K562 (cell line): ENCODE data around the gene HCRTR1. TPM values are rescaled to one million over a fixed set of nuclear protein-coding genes. Genes with fewer than 3 reads are reported as not detected.
A peak's percentile ranks its signal among the peaks of the same experiment; 100 is the strongest.

ENCODE experiments used
- ATAC-seq: fragments of 200-7000 bp; cut with Tn5 transposase; 3 replicates; pipeline ENCODE4 v1.9.1; 2020; ENCODE audit warnings: moderate library complexity
- BruUV-seq: library from RNA; stranded (reverse); fragments of 400-500 nt; replicated peaks from 2 replicates; lab custom pipeline; 2021; lab: Mats Ljungman, UMichigan
- CTCF ChIA-PET: fragments of 300-600 bp; formaldehyde crosslinking; extraction: SDS; loops from one replicate; lab custom pipeline; 2021; ENCODE audit warnings: low intra/inter-chr PET ratio; lab: Yijun Ruan, JAX
- POLR2A ChIA-PET: fragments of 300-600, 350-650 bp; sonication (Branson Sonifier 250); formaldehyde crosslinking; extraction: SDS; loops from one replicate; lab custom pipeline; 2021; ENCODE audit warnings: antibody characterized with exemption, inconsistent platforms; lab: Yijun Ruan, JAX
- DNase-seq, 4 experiments: peaks; one replicate each; pipeline versions ENCODE4 v3.0.0 to v3.0.0-alpha.2; 2011 to 2018; ENCODE audit warnings: low spot score in 3 of 4, mixed read lengths in 3 of 4; ENCODE audit errors: extremely low read depth in 1 of 4
- FAIRE-seq: peaks from 2 replicates; lab custom pipeline; 2011; peaks lifted over from hg19 to GRCh38; lab: Jason Lieb, UNC
- H2AFZ ChIP-seq: 2 replicates; pipeline ENCODE4 v1.6.0; 2011; ENCODE audit warnings: low read depth, low read length, control low read depth, inconsistent platforms
- H3K27ac ChIP-seq: fragments of 200-600 bp; 3 replicates; pipeline ENCODE4 v1.8.0; 2011; ENCODE audit warnings: low read depth, mild to moderate bottlenecking, control low read depth, inconsistent platforms, low read length, moderate library complexity, mixed read lengths; ENCODE audit errors: extremely low read depth
- H3K27me3 ChIP-seq, 2 experiments: fragments of 300-600 bp in 1 of 2; 2 replicates in 1 of 2; 3 replicates in 1 of 2; pipeline versions ENCODE4 v1.6.0 to v1.8.0; 2011; ENCODE audit warnings: inconsistent platforms in 2 of 2, low read length in 2 of 2, mild to moderate bottlenecking in 1 of 2, mixed read lengths in 1 of 2, moderate library complexity in 1 of 2; ENCODE audit not compliant: control insufficient read depth in 2 of 2, insufficient read depth in 2 of 2
- H3K36me3 ChIP-seq: fragments of 300-600 bp; 3 replicates; pipeline ENCODE4 v1.8.0; 2011; ENCODE audit warnings: mild to moderate bottlenecking, low read length, inconsistent platforms; ENCODE audit not compliant: control insufficient read depth, insufficient read depth
- H3K4me1 ChIP-seq, 2 experiments: fragments of 200-600 bp in 1 of 2; replicated peaks in 1 of 2; 2 replicates in 1 of 2; 3 replicates in 1 of 2; pipeline versions ENCODE4 v1.5.1 to v1.8.0; 2011; ENCODE audit warnings: inconsistent platforms in 2 of 2, low read length in 2 of 2, mild to moderate bottlenecking in 1 of 2, mixed read lengths in 1 of 2, moderate library complexity in 1 of 2; ENCODE audit not compliant: control insufficient read depth in 2 of 2, insufficient read depth in 2 of 2
- H3K4me2 ChIP-seq: 2 replicates; pipeline ENCODE4 v1.6.1; 2011; ENCODE audit warnings: low read length, control low read depth, inconsistent platforms, mixed read lengths; ENCODE audit not compliant: insufficient read depth
- H3K4me3 ChIP-seq: fragments of 200-600 bp; sonication (generic), shearing (Covaris generic); 2 replicates; pipeline ENCODE4 v1.5.1; 2016; ENCODE audit warnings: control low read depth, inconsistent platforms
- H3K79me2 ChIP-seq: fragments of 200-600 bp; 3 replicates; pipeline ENCODE4 v1.8.0; 2011; ENCODE audit warnings: low read length, inconsistent platforms; ENCODE audit not compliant: control insufficient read depth, insufficient read depth
- H3K9ac ChIP-seq, 2 experiments: 2 replicates each; pipeline versions ENCODE4 v1.6.0 to v1.6.1; 2011; ENCODE audit warnings: low read depth in 2 of 2, low read length in 2 of 2, control low read depth in 1 of 2, inconsistent platforms in 1 of 2, mild to moderate bottlenecking in 1 of 2, mixed read lengths in 1 of 2; ENCODE audit not compliant: insufficient read depth in 1 of 2
- H3K9me1 ChIP-seq: one replicate; pipeline ENCODE4 v1.6.0; 2011; ENCODE audit warnings: inconsistent platforms, mild to moderate bottlenecking, low read length, moderate library complexity; ENCODE audit not compliant: control insufficient read depth, insufficient read depth
- H3K9me3 ChIP-seq: replicated peaks from 2 replicates; pipeline ENCODE4 v1.5.1; 2011; ENCODE audit warnings: low read depth, low read length, inconsistent platforms; ENCODE audit not compliant: control insufficient read depth, insufficient read depth
- H4K20me1 ChIP-seq: replicated peaks from 2 replicates; pipeline ENCODE4 v1.6.1; 2011; ENCODE audit warnings: low read length, inconsistent platforms, mixed read lengths; ENCODE audit not compliant: control insufficient read depth, insufficient read depth
- CEBPB ChIP-seq: fragments of 450-650 bp; IDR thresholded peaks from 2 replicates; pipeline ENCODE4 v1.6.1; 2016; ENCODE audit warnings: missing genetic modification characterization, missing compliant biosample characterization
- CEBPG ChIP-seq, 3 experiments: fragments of 200-800 bp in 1 of 3; sonication (Bioruptor generic) in 1 of 3; sonication (generic) in 1 of 3; formaldehyde crosslinking in 1 of 3; IDR thresholded peaks in 2 of 3; conservative IDR thresholded peaks in 1 of 3; 2 replicates each; pipeline versions ENCODE4 v1.6.1 to v1.8.0; 2016 to 2022; ENCODE audit warnings: missing compliant biosample characterization in 2 of 3, missing genetic modification characterization in 2 of 3, mild to moderate bottlenecking in 1 of 3, missing genetic modification reagents in 1 of 3
- FOSL1 ChIP-seq: fragments of 200-800 bp; sonication (Bioruptor generic); conservative IDR thresholded peaks from 2 replicates; pipeline ENCODE4 v1.6.1; 2016; ENCODE audit warnings: missing genetic modification characterization, missing compliant biosample characterization
- SP1 ChIP-seq: sonication (generic); formaldehyde crosslinking; IDR thresholded peaks from 2 replicates; pipeline ENCODE4 v1.8.1; 2022; ENCODE audit warnings: mild to moderate bottlenecking, missing genetic modification reagents
- TAF9B ChIP-seq: fragments of 450-650 bp; IDR thresholded peaks from 2 replicates; pipeline ENCODE4 v1.6.1; 2018; ENCODE audit warnings: mild to moderate bottlenecking; ENCODE audit not compliant: partially characterized antibody
- WGBS: fragments of 100-300 bp; shearing (Covaris generic); methylation state at CpG from one replicate; pipeline ENCODE4 v1.1.6; 2016; ENCODE audit warnings: low coverage, mixed read lengths; ENCODE audit not compliant: insufficient coverage; ENCODE audit errors: missing lambda C conversion rate; 5-methylcytosine and 5-hydroxymethylcytosine counted together
- in situ Hi-C: fragments of 300-500 bp; cut with MboI; formaldehyde crosslinking; loops from 4 replicates; pipeline ENCODE4 v1.15.0; 2018; ENCODE audit warnings: inconsistent platforms, mixed read lengths
- intact Hi-C: fragments of 100-400 bp; cut with micrococcal nuclease; formaldehyde crosslinking; loops from 2 replicates; pipeline ENCODE4 v1.14.2; 2022
- polyA plus RNA-seq, 8 experiments: library from polyadenylated mRNA; depleted of rRNA in 4 of 8; stranded (reverse) in 5 of 8; unstranded in 3 of 8; fragments of >200 nt; fragmentation: Nextera tagmentation in 2 of 8; fragmentation: Illumina TruSeq in 1 of 8; extraction: Ambion mirVana in 2 of 8; extraction: Trizol in 1 of 8; gene quantifications; 2 replicates each; pipeline versions ENCODE4 v1.2.1 to v1.2.3, GENCODE V29; 2011 to 2014; ENCODE audit warnings: inconsistent platforms in 1 of 8, missing spikeins in 1 of 8
- total RNA-seq, 7 experiments: library from RNA; depleted of rRNA in 6 of 7; stranded (reverse); fragments of >200 nt in 6 of 7; fragmentation: Illumina TruSeq in 2 of 7; extraction: Trizol in 2 of 7; gene quantifications; 2 replicates each; pipeline versions ENCODE4 v1.2.1 to v1.2.3, GENCODE V29; 2011 to 2021; ENCODE audit warnings: low replicate concordance in 1 of 7
- TF ChIP-seq, protein P1 (sequence below): fragments of 450-650 bp; conservative IDR thresholded peaks from 2 replicates; pipeline ENCODE4 v1.6.1; 2016; ENCODE audit warnings: missing genetic modification characterization, low read depth, mild to moderate bottlenecking, missing compliant biosample characterization, moderate library complexity

Gene HCRTR1
- total and polyA plus RNA-seq, 9 of the 15 experiments (the other 6 are each of a cell fraction or from before 2014, with no cell fraction given): not detected

DNA sequence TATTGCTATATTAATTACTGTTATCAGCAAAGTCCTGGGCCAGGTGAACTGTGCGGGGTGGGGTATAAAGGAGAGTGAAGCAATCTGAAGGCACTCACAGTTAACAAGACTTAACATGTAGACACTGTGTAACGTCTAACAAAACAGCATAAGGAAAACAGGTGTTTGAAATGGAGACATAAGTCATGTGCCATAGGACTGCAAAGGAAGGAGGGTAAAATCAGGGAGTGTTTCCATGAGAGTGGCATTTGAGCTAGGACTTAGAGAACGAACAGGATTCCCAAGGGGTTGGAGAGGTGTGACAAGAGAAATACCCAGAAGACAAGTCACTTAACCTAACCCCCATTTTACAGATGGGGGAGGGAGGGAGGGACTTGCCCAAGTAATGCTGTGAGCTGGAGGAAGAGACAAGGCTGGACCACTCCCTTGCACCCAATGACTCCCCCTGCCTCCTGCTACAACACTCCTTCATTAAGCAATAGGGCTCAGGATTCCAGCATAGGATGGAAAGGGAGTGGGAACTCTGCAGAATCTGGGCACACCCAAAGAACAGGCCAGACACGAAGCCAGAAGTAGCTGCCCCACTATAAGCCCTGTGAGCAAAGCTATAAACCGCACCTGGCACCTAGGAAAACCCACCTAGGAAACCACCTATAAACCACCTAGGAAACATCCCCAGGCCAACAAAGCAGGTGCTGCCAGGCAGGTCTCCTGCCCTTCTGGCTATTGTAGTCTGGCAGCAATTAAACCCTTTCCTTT is 20.6 kb downstream of the HCRTR1 start (continued):
- TF ChIP-seq, protein P1, sequence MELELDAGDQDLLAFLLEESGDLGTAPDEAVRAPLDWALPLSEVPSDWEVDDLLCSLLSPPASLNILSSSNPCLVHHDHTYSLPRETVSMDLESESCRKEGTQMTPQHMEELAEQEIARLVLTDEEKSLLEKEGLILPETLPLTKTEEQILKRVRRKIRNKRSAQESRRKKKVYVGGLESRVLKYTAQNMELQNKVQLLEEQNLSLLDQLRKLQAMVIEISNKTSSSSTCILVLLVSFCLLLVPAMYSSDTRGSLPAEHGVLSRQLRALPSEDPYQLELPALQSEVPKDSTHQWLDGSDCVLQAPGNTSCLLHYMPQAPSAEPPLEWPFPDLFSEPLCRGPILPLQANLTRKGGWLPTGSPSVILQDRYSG (tag): no peak
- TF ChIP-seq SP1 (CRISPR knock-in tag): no peak

DNA sequence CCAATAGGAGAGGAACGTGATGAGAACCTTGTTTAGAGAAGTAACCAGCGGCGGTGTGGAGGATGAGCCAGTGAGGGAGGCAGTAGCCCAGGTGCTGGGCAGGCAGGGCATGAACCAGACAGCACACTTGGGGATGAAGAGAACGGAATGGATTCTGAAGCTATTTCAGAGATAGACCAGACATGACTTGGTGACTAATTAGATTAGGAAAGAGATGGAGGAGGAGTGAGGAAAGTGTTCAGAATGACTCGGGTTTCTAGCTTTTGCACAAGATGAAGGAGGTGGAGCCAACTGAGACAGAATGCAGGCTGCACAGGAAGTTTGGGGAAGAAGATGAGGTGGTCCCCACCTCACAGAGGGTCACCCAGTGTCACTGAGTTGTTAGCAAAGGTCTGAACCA is 22.1 kb downstream of the HCRTR1 start:
- no peaks in the 10 kb centered on the region for H3K9me3 ChIP-seq
- in situ Hi-C loops: no loop called here
- peaks cover 8% of the 10 kb centered on the region; the same call in 2 of the 3 replicates for H3K36me3 ChIP-seq
- peaks cover 6% of the 10 kb centered on the region; the same call in 1 of the 2 replicates for H4K20me1 ChIP-seq
- ATAC-seq: no peak
- TF ChIP-seq CEBPB: peak; percentile 56; the same call in 1 of the 2 replicates
- peak; percentile 59 for TF ChIP-seq FOSL1 (tag)
- no peak for TF ChIP-seq CEBPG (CRISPR knock-in tag; IDR thresholded peaks at IDR 0.05)
- TF ChIP-seq CEBPG (tag; conservative IDR thresholded peaks at IDR 0.05 in 1 of 2, IDR thresholded peaks at IDR 0.05 in 1 of 2): peak in 1 of 2 experiments; percentile 55; a peak in 2 of 4 replicates
- TF ChIP-seq TAF9B: no peak
- H3K4me2 ChIP-seq: no peak overlapping the region
- no peak for DNase-seq
- H3K4me3 ChIP-seq: no peak overlapping the region
- no peak overlapping the region for H3K9ac ChIP-seq
- ChIA-PET CTCF (no interaction called here), POLR2A (interaction anchor here (0.6 to 5.7 kb wide), 6 partner anchors 12 to 481 kb away, joined by 3 to 47 read pairs (median 3); no protein-coding TSS in a partner anchor)
- no peaks in the 10 kb centered on the region for H3K27me3 ChIP-seq
- H2AFZ ChIP-seq: no peak overlapping the region
- no TSS peak for BruUV-seq
- intact Hi-C loops: no loop called here
- peaks cover 0 to 16% of the 10 kb centered on the region in 2 experiments; a peak in 2 of 5 replicates for H3K4me1 ChIP-seq
- no peak overlapping the region for H3K27ac ChIP-seq
- H3K9me1 ChIP-seq: no peaks in the 10 kb centered on the region
- 34% methylated on average over 5 of the region's 5 CpGs for WGBS
- peaks cover 64% of the 10 kb centered on the region for H3K79me2 ChIP-seq
- FAIRE-seq: no peak
